GM23338 (cell line): ENCODE data around the gene PIGR.
A peak's percentile ranks its signal among the peaks of the same experiment; 100 is the strongest.

Experiments used
- CREB1 ChIP-seq: fragments of 250-450 bp; sonication (Bioruptor Pico); IDR thresholded peaks from 2 replicates; pipeline ENCODE4 v1.5.0; 2020; ENCODE audit warnings: low read depth, mild to moderate bottlenecking, moderate library complexity
- EZH2 ChIP-seq: fragments of 200-600 bp; sonication (generic); IDR thresholded peaks from one replicate; pipeline ENCODE4 v1.8.0; 2017; ENCODE audit warnings: antibody characterized with exemption, mild to moderate bottlenecking, low read depth; ENCODE audit not compliant: unreplicated experiment
- EZH2phosphoT487 ChIP-seq: fragments of 200-600 bp; sonication (generic); IDR thresholded peaks from one replicate; pipeline ENCODE4 v1.8.1; 2018; ENCODE audit warnings: antibody characterized with exemption; ENCODE audit not compliant: unreplicated experiment
- JUNB ChIP-seq: IDR thresholded peaks from one replicate; pipeline ENCODE4 v1.6.1; 2016; ENCODE audit warnings: antibody characterized with exemption; ENCODE audit not compliant: unreplicated experiment
- NANOG ChIP-seq: IDR thresholded peaks from 2 replicates; pipeline ENCODE4 v1.6.1; 2016; ENCODE audit warnings: antibody characterized with exemption, borderline replicate concordance
- POLR2AphosphoS5 ChIP-seq: IDR thresholded peaks from 2 replicates; pipeline ENCODE4 v1.6.1; 2016; ENCODE audit warnings: antibody characterized with exemption, low read depth
- REST ChIP-seq: IDR thresholded peaks from one replicate; pipeline ENCODE4 v1.6.1; 2018; ENCODE audit warnings: antibody characterized with exemption; ENCODE audit not compliant: unreplicated experiment
- STAT1 ChIP-seq: IDR thresholded peaks from one replicate; pipeline ENCODE4 v1.6.1; 2016; ENCODE audit warnings: antibody characterized with exemption; ENCODE audit not compliant: unreplicated experiment
- ZNF114 ChIP-seq: fragments of 250-450 bp; sonication (Bioruptor Pico); IDR thresholded peaks from 2 replicates; pipeline ENCODE4 v1.5.0; 2020; ENCODE audit warnings: mild to moderate bottlenecking, moderate library complexity
- ZNF331 ChIP-seq: fragments of 250-450 bp; sonication (Bioruptor Pico); IDR thresholded peaks from 2 replicates; pipeline ENCODE4 v1.5.0; 2020; ENCODE audit warnings: low read depth, mild to moderate bottlenecking, moderate library complexity
- TF ChIP-seq, protein P1 (sequence below), 2 experiments: fragments of 200-600 bp in 1 of 2; sonication (generic) in 1 of 2; conservative IDR thresholded peaks; 2 replicates each; pipeline versions ENCODE4 v1.5.1 to v1.6.1; 2016 to 2017; ENCODE audit warnings: antibody characterized with exemption in 2 of 2, low read depth in 2 of 2, mild to moderate bottlenecking in 2 of 2, moderate library complexity in 1 of 2
- TF ChIP-seq, protein P2 (sequence below): IDR thresholded peaks from 2 replicates; pipeline ENCODE4 v1.6.1; 2016; ENCODE audit warnings: antibody characterized with exemption
- TF ChIP-seq, protein P3 (sequence below): fragments of 250-450 bp; sonication (Bioruptor Pico); IDR thresholded peaks from 2 replicates; pipeline ENCODE4 v1.5.0; 2020; ENCODE audit warnings: mild to moderate bottlenecking, moderate library complexity

DNA sequence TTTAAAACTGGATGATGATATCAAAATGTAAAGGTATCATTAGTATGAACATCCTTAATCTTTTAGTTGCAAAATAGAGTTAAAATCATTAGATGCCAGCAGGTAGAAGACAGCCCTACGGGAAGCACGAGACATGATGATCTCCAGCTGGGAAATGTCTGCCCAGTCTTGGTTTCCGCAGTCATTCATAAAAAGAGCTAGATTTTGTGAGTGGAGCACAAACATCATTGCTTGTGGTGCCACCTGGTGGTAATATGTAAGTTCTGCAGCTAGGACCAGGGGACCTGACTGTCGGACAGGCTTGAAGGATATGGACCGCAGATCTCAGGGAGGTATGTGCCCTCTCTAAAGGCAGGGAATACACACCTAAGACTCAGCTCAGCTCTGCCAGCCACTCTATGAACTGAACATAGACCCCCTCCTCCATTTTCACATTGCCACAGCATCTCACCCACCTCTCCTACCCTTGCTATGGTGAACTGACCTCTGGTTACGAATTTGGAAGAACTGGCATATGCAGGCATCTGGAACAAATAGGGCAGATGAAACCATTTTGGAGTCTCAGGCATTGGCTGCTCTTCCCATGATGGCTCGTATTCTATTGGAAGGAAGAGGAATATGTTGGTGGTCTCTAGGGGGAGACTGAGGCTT is 33.7 kb downstream of the PIGR start:
- TF ChIP-seq, protein P1, sequence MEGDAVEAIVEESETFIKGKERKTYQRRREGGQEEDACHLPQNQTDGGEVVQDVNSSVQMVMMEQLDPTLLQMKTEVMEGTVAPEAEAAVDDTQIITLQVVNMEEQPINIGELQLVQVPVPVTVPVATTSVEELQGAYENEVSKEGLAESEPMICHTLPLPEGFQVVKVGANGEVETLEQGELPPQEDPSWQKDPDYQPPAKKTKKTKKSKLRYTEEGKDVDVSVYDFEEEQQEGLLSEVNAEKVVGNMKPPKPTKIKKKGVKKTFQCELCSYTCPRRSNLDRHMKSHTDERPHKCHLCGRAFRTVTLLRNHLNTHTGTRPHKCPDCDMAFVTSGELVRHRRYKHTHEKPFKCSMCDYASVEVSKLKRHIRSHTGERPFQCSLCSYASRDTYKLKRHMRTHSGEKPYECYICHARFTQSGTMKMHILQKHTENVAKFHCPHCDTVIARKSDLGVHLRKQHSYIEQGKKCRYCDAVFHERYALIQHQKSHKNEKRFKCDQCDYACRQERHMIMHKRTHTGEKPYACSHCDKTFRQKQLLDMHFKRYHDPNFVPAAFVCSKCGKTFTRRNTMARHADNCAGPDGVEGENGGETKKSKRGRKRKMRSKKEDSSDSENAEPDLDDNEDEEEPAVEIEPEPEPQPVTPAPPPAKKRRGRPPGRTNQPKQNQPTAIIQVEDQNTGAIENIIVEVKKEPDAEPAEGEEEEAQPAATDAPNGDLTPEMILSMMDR (conservative IDR thresholded peaks at IDR 0.05; ENCODE audit: low read depth in 2 of 2) = peak; percentile 75 to 89
- TF ChIP-seq EZH2phosphoT487 (no peak), REST (no peak), EZH2 (no peak), POLR2AphosphoS5 (no peak), CREB1 (no peak), NANOG (no peak), JUNB (no peak), ZNF331 (CRISPR knock-in tag) (no peak), STAT1 (no peak), ZNF114 (no peak)
- TF ChIP-seq, protein P2, sequence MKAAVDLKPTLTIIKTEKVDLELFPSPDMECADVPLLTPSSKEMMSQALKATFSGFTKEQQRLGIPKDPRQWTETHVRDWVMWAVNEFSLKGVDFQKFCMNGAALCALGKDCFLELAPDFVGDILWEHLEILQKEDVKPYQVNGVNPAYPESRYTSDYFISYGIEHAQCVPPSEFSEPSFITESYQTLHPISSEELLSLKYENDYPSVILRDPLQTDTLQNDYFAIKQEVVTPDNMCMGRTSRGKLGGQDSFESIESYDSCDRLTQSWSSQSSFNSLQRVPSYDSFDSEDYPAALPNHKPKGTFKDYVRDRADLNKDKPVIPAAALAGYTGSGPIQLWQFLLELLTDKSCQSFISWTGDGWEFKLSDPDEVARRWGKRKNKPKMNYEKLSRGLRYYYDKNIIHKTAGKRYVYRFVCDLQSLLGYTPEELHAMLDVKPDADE = no peak
- TF ChIP-seq, protein P3, sequence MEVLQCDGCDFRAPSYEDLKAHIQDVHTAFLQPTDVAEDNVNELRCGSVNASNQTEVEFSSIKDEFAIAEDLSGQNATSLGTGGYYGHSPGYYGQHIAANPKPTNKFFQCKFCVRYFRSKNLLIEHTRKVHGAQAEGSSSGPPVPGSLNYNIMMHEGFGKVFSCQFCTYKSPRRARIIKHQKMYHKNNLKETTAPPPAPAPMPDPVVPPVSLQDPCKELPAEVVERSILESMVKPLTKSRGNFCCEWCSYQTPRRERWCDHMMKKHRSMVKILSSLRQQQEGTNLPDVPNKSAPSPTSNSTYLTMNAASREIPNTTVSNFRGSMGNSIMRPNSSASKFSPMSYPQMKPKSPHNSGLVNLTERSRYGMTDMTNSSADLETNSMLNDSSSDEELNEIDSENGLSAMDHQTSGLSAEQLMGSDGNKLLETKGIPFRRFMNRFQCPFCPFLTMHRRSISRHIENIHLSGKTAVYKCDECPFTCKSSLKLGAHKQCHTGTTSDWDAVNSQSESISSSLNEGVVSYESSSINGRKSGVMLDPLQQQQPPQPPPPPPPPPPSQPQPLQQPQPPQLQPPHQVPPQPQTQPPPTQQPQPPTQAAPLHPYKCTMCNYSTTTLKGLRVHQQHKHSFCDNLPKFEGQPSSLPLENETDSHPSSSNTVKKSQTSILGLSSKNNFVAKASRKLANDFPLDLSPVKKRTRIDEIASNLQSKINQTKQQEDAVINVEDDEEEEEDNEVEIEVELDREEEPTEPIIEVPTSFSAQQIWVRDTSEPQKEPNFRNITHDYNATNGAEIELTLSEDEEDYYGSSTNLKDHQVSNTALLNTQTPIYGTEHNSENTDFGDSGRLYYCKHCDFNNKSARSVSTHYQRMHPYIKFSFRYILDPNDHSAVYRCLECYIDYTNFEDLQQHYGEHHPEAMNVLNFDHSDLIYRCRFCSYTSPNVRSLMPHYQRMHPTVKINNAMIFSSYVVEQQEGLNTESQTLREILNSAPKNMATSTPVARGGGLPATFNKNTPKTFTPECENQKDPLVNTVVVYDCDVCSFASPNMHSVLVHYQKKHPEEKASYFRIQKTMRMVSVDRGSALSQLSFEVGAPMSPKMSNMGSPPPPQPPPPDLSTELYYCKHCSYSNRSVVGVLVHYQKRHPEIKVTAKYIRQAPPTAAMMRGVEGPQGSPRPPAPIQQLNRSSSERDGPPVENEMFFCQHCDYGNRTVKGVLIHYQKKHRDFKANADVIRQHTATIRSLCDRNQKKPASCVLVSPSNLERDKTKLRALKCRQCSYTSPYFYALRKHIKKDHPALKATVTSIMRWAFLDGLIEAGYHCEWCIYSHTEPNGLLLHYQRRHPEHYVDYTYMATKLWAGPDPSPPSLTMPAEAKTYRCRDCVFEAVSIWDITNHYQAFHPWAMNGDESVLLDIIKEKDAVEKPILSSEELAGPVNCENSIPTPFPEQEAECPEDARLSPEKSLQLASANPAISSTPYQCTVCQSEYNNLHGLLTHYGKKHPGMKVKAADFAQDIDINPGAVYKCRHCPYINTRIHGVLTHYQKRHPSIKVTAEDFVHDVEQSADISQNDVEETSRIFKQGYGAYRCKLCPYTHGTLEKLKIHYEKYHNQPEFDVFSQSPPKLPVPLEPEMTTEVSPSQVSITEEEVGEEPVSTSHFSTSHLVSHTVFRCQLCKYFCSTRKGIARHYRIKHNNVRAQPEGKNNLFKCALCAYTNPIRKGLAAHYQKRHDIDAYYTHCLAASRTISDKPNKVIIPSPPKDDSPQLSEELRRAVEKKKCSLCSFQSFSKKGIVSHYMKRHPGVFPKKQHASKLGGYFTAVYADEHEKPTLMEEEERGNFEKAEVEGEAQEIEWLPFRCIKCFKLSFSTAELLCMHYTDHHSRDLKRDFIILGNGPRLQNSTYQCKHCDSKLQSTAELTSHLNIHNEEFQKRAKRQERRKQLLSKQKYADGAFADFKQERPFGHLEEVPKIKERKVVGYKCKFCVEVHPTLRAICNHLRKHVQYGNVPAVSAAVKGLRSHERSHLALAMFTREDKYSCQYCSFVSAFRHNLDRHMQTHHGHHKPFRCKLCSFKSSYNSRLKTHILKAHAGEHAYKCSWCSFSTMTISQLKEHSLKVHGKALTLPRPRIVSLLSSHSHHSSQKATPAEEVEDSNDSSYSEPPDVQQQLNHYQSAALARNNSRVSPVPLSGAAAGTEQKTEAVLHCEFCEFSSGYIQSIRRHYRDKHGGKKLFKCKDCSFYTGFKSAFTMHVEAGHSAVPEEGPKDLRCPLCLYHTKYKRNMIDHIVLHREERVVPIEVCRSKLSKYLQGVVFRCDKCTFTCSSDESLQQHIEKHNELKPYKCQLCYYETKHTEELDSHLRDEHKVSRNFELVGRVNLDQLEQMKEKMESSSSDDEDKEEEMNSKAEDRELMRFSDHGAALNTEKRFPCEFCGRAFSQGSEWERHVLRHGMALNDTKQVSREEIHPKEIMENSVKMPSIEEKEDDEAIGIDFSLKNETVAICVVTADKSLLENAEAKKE (CRISPR knock-in tag) = no peak
